NB4 (cell line): ENCODE data around the gene DIP2C.

Experiments used
- CTCF ChIP-seq: IDR thresholded peaks from one replicate; pipeline ENCODE4 v1.5.1; 2012; ENCODE audit warnings: low read depth, low read length
- POLR2A ChIP-seq: IDR thresholded peaks from 2 replicates; pipeline ENCODE4 v1.6.1; 2011; ENCODE audit warnings: mild to moderate bottlenecking; ENCODE audit not compliant: insufficient read length; ENCODE audit errors: extremely low read depth

- TF ChIP-seq CTCF (no peak), POLR2A (no peak)
Observed at GRCh38 chr10:482051-482501, 207.4 kb downstream of the DIP2C start.
